HepG2 (cell line): ENCODE results near the gene CYP2A6. TPM values are rescaled to one million over a fixed set of nuclear protein-coding genes. Genes with fewer than 3 reads are reported as not detected.
A peak's percentile ranks its signal among the peaks of the same experiment; 100 is the strongest.

Source experiments
- AGO1 ChIP-seq: fragments of 200-400 bp; formaldehyde crosslinking; IDR thresholded peaks from 2 replicates; pipeline ENCODE4 v1.6.1; 2017; ENCODE audit warnings: mild to moderate bottlenecking, low read depth, low read length, moderate library complexity; ENCODE audit not compliant: poor library complexity, severe bottlenecking
- CENPT ChIP-seq: sonication (generic); formaldehyde crosslinking; IDR thresholded peaks from 2 replicates; pipeline ENCODE4 v1.8.0; 2022; ENCODE audit warnings: low read depth, mild to moderate bottlenecking, moderate library complexity, missing genetic modification reagents
- FOXP1 ChIP-seq, 2 experiments: fragments of 450-650 bp in 1 of 2; IDR thresholded peaks; 2 replicates each; pipeline ENCODE4 v1.6.1; 2017 to 2018; ENCODE audit warnings: antibody characterized with exemption in 1 of 2
- KLF11 ChIP-seq: IDR thresholded peaks from 2 replicates; pipeline ENCODE4 v1.6.1; 2016; ENCODE audit warnings: missing compliant biosample characterization
- MEIS2 ChIP-seq: sonication (generic); formaldehyde crosslinking; IDR thresholded peaks from 2 replicates; pipeline ENCODE4 v1.9.0; 2021; ENCODE audit warnings: mild to moderate bottlenecking, missing genetic modification reagents
- MTF1 ChIP-seq: sonication (generic); formaldehyde crosslinking; IDR thresholded peaks from 2 replicates; pipeline ENCODE4 v1.5.0; 2020; ENCODE audit warnings: missing genetic modification reagents
- NFKB2 ChIP-seq: sonication (generic); formaldehyde crosslinking; IDR thresholded peaks from 2 replicates; pipeline ENCODE4 v1.4.0; 2020; ENCODE audit warnings: missing genetic modification reagents, borderline replicate concordance
- NR2F1 ChIP-seq, 2 experiments: fragments of 450-650 bp in 1 of 2; formaldehyde crosslinking in 1 of 2; IDR thresholded peaks; 2 replicates each; pipeline versions ENCODE4 v1.5.0 to v1.6.1; 2016 to 2020; ENCODE audit warnings: mild to moderate bottlenecking in 1 of 2, missing compliant biosample characterization in 1 of 2, missing genetic modification reagents in 1 of 2, moderate library complexity in 1 of 2
- RELA ChIP-seq: sonication (generic); formaldehyde crosslinking; IDR thresholded peaks from 2 replicates; pipeline ENCODE4 v1.4.0; 2020; ENCODE audit warnings: missing genetic modification reagents
- SNAPC2 ChIP-seq: sonication (generic); formaldehyde crosslinking; IDR thresholded peaks from 2 replicates; pipeline ENCODE4 v1.8.1; 2022; ENCODE audit warnings: mild to moderate bottlenecking, missing genetic modification reagents
- TBX2 ChIP-seq: sonication (generic); formaldehyde crosslinking; IDR thresholded peaks from 2 replicates; pipeline ENCODE4 v1.5.0; 2020; ENCODE audit warnings: missing genetic modification reagents, mild to moderate bottlenecking, borderline replicate concordance
- TEAD3 ChIP-seq: optimal IDR thresholded peaks from 2 replicates; pipeline ENCODE3; 2016; ENCODE audit warnings: borderline replicate concordance
- ZMYM2 ChIP-seq: sonication (generic); formaldehyde crosslinking; IDR thresholded peaks from 2 replicates; pipeline ENCODE4 v1.8.0; 2022; ENCODE audit warnings: mild to moderate bottlenecking, missing genetic modification reagents
- ZNF446 ChIP-seq: sonication (generic); formaldehyde crosslinking; IDR thresholded peaks from 2 replicates; pipeline ENCODE4 v1.5.0; 2020; ENCODE audit warnings: mild to moderate bottlenecking, missing genetic modification reagents
- ZNF549 ChIP-seq: sonication (generic); formaldehyde crosslinking; IDR thresholded peaks from 2 replicates; pipeline ENCODE4 v1.5.0; 2020; ENCODE audit warnings: missing genetic modification reagents
- ZNF615 ChIP-seq: sonication (generic); formaldehyde crosslinking; IDR thresholded peaks from 2 replicates; pipeline ENCODE4 v1.5.0; 2020; ENCODE audit warnings: mild to moderate bottlenecking, missing genetic modification reagents, borderline replicate concordance
- ZNF788 ChIP-seq: sonication (generic); formaldehyde crosslinking; IDR thresholded peaks from 2 replicates; pipeline ENCODE4 v1.5.0; 2020; ENCODE audit warnings: mild to moderate bottlenecking, missing genetic modification reagents, borderline replicate concordance
- ZNF879 ChIP-seq: sonication (generic); formaldehyde crosslinking; IDR thresholded peaks from 2 replicates; pipeline ENCODE4 v1.8.1; 2023; ENCODE audit warnings: missing genetic modification reagents
- polyA plus RNA-seq, 8 experiments: library from polyadenylated mRNA; depleted of rRNA in 3 of 8; stranded (reverse) in 7 of 8; unstranded in 1 of 8; fragments of >200 nt; fragmentation: Illumina TruSeq in 4 of 8; extraction: Trizol in 4 of 8; gene quantifications; 2 replicates each; pipeline versions ENCODE4 v1.2.1 to v1.2.3, GENCODE V29; 2011 to 2016; ENCODE audit warnings: low read depth in 4 of 8, missing spikeins in 1 of 8, mixed read lengths in 1 of 8; ENCODE audit not compliant: insufficient read depth in 1 of 8
- total RNA-seq, 5 experiments: library from RNA; depleted of rRNA; stranded (reverse); fragments of >200 nt; fragmentation: Illumina TruSeq; extraction: Trizol; gene quantifications; 2 replicates each; pipeline ENCODE4 v1.2.3, GENCODE V29; 2016; ENCODE audit warnings: low read depth in 1 of 5
- TF ChIP-seq, protein P1 (sequence below): sonication (generic); formaldehyde crosslinking; IDR thresholded peaks from 2 replicates; pipeline ENCODE4 v1.4.0; 2020; ENCODE audit warnings: missing genetic modification reagents, borderline replicate concordance
- TF ChIP-seq, protein P2 (sequence below): IDR thresholded peaks from 2 replicates; pipeline ENCODE4 v1.6.1; 2016; ENCODE audit warnings: missing biosample characterization, missing genetic modification reagents, low read depth
- TF ChIP-seq, protein P3 (sequence below): IDR thresholded peaks from 2 replicates; pipeline ENCODE4 v1.6.1; 2016; ENCODE audit warnings: missing compliant biosample characterization, missing genetic modification reagents, borderline replicate concordance

Gene CYP2A6
- total and polyA plus RNA-seq, 2 of the 13 experiments (the other 11 are each of a cell fraction or from before 2014, with no cell fraction given): not detected

DNA sequence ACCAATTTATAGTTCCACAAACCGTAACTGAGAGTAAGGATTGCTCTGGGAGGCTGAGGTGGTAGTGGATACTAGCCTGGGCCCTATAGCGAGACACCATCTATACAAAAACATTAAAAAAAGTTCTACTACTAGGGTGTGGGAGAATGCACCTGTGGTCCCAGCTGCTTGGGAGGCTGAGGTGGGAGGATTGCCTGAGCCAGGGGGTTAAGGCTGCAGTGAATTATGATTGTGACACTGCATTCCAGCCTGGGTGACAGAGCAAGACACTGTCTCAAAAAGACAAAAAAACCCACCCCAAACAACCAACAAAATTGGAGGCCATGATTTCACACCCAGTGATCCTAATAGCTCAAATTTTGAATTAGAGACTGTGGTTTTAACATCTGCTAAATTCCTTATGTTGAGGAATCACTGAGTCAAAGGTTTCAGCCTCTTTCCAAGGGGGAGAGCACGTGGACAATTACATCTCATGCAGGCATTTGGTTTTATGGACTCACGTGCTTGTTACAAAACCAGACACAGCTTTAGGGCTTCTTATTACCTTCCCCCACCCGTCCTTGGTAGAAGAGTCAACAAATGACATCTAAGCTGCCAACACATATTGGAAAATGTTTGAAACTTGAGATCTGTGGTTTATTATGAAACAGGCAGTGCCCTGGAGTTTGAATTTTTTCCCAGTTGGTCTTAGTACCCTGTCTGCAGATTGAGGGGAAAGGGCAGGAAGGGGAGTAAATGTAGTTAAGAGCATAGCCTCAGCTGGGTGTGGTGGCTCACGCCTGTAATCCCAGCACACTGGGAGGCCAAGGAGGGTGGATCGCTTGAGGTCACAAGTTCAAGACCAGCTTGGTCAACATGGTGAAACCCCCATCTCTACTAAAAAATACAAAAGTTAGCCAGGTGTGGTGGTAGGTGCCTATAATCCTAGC, 18.5 kb downstream of the CYP2A6 start (continued):
- TF ChIP-seq AGO1: no peak
- no peak for TF ChIP-seq ZNF549 (CRISPR knock-in tag)
- TF ChIP-seq NFKB2 (CRISPR knock-in tag): no peak
- TF ChIP-seq TBX2: peak; percentile 91; the same call in 1 of the 2 replicates
- no peak for TF ChIP-seq MEIS2 (CRISPR knock-in tag)
- no peak for TF ChIP-seq RELA (CRISPR knock-in tag)
- no peak for TF ChIP-seq MTF1 (CRISPR knock-in tag)
- TF ChIP-seq ZNF615 (CRISPR knock-in tag): no peak
- peak; percentile 60 for TF ChIP-seq TEAD3
- TF ChIP-seq, protein P1, sequence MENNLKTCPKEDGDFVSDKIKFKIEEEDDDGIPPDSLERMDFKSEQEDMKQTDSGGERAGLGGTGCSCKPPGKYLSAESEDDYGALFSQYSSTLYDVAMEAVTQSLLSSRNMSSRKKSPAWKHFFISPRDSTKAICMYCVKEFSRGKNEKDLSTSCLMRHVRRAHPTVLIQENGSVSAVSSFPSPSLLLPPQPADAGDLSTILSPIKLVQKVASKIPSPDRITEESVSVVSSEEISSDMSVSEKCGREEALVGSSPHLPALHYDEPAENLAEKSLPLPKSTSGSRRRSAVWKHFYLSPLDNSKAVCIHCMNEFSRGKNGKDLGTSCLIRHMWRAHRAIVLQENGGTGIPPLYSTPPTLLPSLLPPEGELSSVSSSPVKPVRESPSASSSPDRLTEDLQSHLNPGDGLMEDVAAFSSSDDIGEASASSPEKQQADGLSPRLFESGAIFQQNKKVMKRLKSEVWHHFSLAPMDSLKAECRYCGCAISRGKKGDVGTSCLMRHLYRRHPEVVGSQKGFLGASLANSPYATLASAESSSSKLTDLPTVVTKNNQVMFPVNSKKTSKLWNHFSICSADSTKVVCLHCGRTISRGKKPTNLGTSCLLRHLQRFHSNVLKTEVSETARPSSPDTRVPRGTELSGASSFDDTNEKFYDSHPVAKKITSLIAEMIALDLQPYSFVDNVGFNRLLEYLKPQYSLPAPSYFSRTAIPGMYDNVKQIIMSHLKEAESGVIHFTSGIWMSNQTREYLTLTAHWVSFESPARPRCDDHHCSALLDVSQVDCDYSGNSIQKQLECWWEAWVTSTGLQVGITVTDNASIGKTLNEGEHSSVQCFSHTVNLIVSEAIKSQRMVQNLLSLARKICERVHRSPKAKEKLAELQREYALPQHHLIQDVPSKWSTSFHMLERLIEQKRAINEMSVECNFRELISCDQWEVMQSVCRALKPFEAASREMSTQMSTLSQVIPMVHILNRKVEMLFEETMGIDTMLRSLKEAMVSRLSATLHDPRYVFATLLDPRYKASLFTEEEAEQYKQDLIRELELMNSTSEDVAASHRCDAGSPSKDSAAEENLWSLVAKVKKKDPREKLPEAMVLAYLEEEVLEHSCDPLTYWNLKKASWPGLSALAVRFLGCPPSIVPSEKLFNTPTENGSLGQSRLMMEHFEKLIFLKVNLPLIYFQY (CRISPR knock-in tag): peak; percentile 38; the same call in 1 of the 2 replicates
- no peak for TF ChIP-seq ZNF446 (CRISPR knock-in tag)
- TF ChIP-seq NR2F1 (CRISPR knock-in tag; IDR thresholded peaks at IDR 0.05): peak in 1 of 2 experiments; percentile 28; a peak in 1 of 4 replicates
- no peak for TF ChIP-seq ZNF879 (CRISPR knock-in tag)
- TF ChIP-seq SNAPC2 (CRISPR knock-in tag): no peak
- 0 out of 2 replicates have a peak, but pooled peaks have one; percentile 65 for TF ChIP-seq KLF11 (CRISPR knock-in tag)
- TF ChIP-seq, protein P2, sequence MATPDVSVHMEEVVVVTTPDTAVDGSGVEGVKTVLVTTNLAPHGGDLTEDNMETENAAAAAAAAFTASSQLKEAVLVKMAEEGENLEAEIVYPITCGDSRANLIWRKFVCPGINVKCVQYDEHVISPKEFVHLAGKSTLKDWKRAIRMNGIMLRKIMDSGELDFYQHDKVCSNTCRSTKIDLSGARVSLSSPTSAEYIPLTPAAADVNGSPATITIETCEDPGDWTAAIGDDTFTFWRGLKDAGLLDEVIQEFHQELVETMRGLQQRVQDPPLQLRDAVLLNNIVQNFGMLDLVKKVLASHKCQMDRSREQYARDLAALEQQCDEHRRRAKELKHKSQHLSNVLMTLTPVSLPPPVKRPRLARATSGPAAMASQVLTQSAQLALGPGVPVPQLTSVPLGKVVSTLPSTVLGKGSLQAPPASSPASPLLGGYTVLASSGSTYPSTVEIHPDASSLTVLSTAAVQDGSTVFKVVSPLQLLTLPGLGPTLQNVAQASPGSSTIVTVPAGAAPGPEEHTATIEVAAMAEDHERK (CRISPR knock-in tag): no peak
- no peak for TF ChIP-seq CENPT (CRISPR knock-in tag)
- TF ChIP-seq, protein P3, sequence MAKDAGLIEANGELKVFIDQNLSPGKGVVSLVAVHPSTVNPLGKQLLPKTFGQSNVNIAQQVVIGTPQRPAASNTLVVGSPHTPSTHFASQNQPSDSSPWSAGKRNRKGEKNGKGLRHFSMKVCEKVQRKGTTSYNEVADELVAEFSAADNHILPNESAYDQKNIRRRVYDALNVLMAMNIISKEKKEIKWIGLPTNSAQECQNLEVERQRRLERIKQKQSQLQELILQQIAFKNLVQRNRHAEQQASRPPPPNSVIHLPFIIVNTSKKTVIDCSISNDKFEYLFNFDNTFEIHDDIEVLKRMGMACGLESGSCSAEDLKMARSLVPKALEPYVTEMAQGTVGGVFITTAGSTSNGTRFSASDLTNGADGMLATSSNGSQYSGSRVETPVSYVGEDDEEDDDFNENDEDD: no peak
- peak; percentile 75 for TF ChIP-seq FOXP1 (IDR thresholded peaks at IDR 0.05)
- peak; percentile 93 for TF ChIP-seq FOXP1 (CRISPR knock-in tag; IDR thresholded peaks at IDR 0.05)
- peak; percentile 83 for TF ChIP-seq ZMYM2 (CRISPR knock-in tag)
- TF ChIP-seq ZNF788: no peak; the same call in 1 of the 2 replicates
